Dedifferentiated amniotic fluid mesenchymal stem cell (primary cell): ENCODE data around the gene NGF.

ENCODE experiments used
- DNase-seq: peaks from one replicate; pipeline ENCODE4 v3.0.0-alpha.2; 2016; ENCODE audit errors: extremely low spot score

Gene NGF

DNA sequence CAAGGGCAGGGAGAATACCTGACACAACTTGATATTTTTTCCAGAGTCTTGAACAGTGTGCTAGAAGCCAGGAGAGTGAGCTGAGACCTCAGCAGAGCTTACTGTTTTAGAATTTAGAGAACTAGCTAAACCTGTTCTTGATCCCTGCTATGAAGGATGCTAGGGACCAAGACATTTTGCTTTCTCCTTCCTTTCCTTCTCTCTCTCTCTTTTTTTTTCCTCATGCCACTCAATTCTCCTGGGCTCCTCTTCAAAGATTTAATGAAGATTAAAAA is 99.0 kb downstream of the NGF start:
- no peak for DNase-seq

GRCh38 chr1:115238336-115239147 is 99.5 kb downstream of the NGF start:
- DNase-seq, result no peak

- DNase-seq, result no peak
Measured at GRCh38 chr1:115237507-115237906, 100.5 kb downstream of the NGF start.

- DNase-seq, result no peak
Measured at GRCh38 chr1:115237023-115237422, 101.0 kb downstream of the NGF start.
